ENCODE data around the gene CDC25C. TPM values are rescaled to one million over a fixed set of nuclear protein-coding genes. Genes with fewer than 3 reads are reported as not detected.

Gene CDC25C
- total and polyA plus RNA-seq, 9 of the 15 experiments (the other 6 are each of a cell fraction or from before 2014, with no cell fraction given): 19.1 to 63.7 (median 31.9) TPM

GRCh38 chr5:138352722-138353559, 21.3 kb upstream of the CDC25C start (continued):
- TF ChIP-seq RREB1 (CRISPR knock-in tag; IDR thresholded peaks at IDR 0.05): no peak
- no peak for TF ChIP-seq ZC3H11A (IDR thresholded peaks at IDR 0.05; ENCODE audit: low read depth, low read length)
- no peak for TF ChIP-seq DNMT1 (IDR thresholded peaks at IDR 0.05)
- TF ChIP-seq, protein P1, sequence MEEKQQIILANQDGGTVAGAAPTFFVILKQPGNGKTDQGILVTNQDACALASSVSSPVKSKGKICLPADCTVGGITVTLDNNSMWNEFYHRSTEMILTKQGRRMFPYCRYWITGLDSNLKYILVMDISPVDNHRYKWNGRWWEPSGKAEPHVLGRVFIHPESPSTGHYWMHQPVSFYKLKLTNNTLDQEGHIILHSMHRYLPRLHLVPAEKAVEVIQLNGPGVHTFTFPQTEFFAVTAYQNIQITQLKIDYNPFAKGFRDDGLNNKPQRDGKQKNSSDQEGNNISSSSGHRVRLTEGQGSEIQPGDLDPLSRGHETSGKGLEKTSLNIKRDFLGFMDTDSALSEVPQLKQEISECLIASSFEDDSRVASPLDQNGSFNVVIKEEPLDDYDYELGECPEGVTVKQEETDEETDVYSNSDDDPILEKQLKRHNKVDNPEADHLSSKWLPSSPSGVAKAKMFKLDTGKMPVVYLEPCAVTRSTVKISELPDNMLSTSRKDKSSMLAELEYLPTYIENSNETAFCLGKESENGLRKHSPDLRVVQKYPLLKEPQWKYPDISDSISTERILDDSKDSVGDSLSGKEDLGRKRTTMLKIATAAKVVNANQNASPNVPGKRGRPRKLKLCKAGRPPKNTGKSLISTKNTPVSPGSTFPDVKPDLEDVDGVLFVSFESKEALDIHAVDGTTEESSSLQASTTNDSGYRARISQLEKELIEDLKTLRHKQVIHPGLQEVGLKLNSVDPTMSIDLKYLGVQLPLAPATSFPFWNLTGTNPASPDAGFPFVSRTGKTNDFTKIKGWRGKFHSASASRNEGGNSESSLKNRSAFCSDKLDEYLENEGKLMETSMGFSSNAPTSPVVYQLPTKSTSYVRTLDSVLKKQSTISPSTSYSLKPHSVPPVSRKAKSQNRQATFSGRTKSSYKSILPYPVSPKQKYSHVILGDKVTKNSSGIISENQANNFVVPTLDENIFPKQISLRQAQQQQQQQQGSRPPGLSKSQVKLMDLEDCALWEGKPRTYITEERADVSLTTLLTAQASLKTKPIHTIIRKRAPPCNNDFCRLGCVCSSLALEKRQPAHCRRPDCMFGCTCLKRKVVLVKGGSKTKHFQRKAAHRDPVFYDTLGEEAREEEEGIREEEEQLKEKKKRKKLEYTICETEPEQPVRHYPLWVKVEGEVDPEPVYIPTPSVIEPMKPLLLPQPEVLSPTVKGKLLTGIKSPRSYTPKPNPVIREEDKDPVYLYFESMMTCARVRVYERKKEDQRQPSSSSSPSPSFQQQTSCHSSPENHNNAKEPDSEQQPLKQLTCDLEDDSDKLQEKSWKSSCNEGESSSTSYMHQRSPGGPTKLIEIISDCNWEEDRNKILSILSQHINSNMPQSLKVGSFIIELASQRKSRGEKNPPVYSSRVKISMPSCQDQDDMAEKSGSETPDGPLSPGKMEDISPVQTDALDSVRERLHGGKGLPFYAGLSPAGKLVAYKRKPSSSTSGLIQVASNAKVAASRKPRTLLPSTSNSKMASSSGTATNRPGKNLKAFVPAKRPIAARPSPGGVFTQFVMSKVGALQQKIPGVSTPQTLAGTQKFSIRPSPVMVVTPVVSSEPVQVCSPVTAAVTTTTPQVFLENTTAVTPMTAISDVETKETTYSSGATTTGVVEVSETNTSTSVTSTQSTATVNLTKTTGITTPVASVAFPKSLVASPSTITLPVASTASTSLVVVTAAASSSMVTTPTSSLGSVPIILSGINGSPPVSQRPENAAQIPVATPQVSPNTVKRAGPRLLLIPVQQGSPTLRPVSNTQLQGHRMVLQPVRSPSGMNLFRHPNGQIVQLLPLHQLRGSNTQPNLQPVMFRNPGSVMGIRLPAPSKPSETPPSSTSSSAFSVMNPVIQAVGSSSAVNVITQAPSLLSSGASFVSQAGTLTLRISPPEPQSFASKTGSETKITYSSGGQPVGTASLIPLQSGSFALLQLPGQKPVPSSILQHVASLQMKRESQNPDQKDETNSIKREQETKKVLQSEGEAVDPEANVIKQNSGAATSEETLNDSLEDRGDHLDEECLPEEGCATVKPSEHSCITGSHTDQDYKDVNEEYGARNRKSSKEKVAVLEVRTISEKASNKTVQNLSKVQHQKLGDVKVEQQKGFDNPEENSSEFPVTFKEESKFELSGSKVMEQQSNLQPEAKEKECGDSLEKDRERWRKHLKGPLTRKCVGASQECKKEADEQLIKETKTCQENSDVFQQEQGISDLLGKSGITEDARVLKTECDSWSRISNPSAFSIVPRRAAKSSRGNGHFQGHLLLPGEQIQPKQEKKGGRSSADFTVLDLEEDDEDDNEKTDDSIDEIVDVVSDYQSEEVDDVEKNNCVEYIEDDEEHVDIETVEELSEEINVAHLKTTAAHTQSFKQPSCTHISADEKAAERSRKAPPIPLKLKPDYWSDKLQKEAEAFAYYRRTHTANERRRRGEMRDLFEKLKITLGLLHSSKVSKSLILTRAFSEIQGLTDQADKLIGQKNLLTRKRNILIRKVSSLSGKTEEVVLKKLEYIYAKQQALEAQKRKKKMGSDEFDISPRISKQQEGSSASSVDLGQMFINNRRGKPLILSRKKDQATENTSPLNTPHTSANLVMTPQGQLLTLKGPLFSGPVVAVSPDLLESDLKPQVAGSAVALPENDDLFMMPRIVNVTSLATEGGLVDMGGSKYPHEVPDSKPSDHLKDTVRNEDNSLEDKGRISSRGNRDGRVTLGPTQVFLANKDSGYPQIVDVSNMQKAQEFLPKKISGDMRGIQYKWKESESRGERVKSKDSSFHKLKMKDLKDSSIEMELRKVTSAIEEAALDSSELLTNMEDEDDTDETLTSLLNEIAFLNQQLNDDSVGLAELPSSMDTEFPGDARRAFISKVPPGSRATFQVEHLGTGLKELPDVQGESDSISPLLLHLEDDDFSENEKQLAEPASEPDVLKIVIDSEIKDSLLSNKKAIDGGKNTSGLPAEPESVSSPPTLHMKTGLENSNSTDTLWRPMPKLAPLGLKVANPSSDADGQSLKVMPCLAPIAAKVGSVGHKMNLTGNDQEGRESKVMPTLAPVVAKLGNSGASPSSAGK (IDR thresholded peaks at IDR 0.05): no peak
- TF ChIP-seq SMARCC2 (IDR thresholded peaks at IDR 0.05; ENCODE audit: low read depth): no peak; the same call in 1 of the 2 replicates
- no peak for TF ChIP-seq CCAR2 (IDR thresholded peaks at IDR 0.05; ENCODE audit: low read depth, low read length)
- TF ChIP-seq GABPA (tag; conservative IDR thresholded peaks at IDR 0.05; ENCODE audit: low read depth): peak; percentile 67
- no peak for TF ChIP-seq USF2 (CRISPR knock-in tag; IDR thresholded peaks at IDR 0.05)
- no peak for TF ChIP-seq POLR2AphosphoS2 (IDR thresholded peaks at IDR 0.05; ENCODE audit: low read length)

Measured in K562 (cell line).